Bronchial epithelial cell (primary cell): ENCODE data around the gene SRL. TPM values are rescaled to one million over a fixed set of nuclear protein-coding genes. Genes with fewer than 3 reads are reported as not detected.

ENCODE experiments used
- DNase-seq: peaks from one replicate; pipeline ENCODE4 v3.0.0-alpha.2; 2010; ENCODE audit warnings: low read depth
- FAIRE-seq: peaks from 2 replicates; lab custom pipeline; 2011; peaks lifted over from hg19 to GRCh38; lab: Jason Lieb, UNC
- H3K27me3 ChIP-seq: 2 replicates; pipeline ENCODE4 v1.5.1; 2011; ENCODE audit warnings: low read length; ENCODE audit not compliant: control insufficient read depth, insufficient read depth
- H3K36me3 ChIP-seq: 2 replicates; pipeline ENCODE4 v1.5.1; 2011; ENCODE audit warnings: low read length; ENCODE audit not compliant: control insufficient read depth, insufficient read depth
- H3K4me3 ChIP-seq: 2 replicates; pipeline ENCODE4 v1.5.1; 2011; ENCODE audit warnings: mild to moderate bottlenecking, low read depth, low read length, control low read depth
- CTCF ChIP-seq: IDR thresholded peaks from 2 replicates; pipeline ENCODE4 v1.5.1; 2011; ENCODE audit warnings: mild to moderate bottlenecking, moderate library complexity, low read length, control low read depth, inconsistent platforms; ENCODE audit not compliant: insufficient read depth, severe bottlenecking
- total RNA-seq: library from RNA; depleted of rRNA; stranded (reverse); fragments of >200 nt; gene quantifications from 2 replicates; pipeline ENCODE4 v1.2.1, GENCODE V29; 2014

SRL gene
- total RNA-seq, 1 donor from 2014 or later: not detected

GRCh38 chr16:4200781-4201137 is 41.1 kb downstream of the SRL start:
- Histone ChIP-seq H3K27me3 (no peaks in the 10 kb centered on the region), H3K4me3 (no peak overlapping the region), H3K36me3 (no peaks in the 10 kb centered on the region)
- TF ChIP-seq CTCF: no peak
- FAIRE-seq (no peak), DNase-seq (peak; percentile 4)

- no peak overlapping the region for H3K4me3 ChIP-seq
- peak; percentile 86 for TF ChIP-seq CTCF
- DNase-seq (peak; percentile 57), FAIRE-seq (peak; percentile 88)
- H3K36me3 ChIP-seq: no peaks in the 10 kb centered on the region
- no peaks in the 10 kb centered on the region for H3K27me3 ChIP-seq
Observed at GRCh38 chr16:4200000-4200780, 41.7 kb downstream of the SRL start.

- Histone ChIP-seq H3K36me3 (no peaks in the 10 kb centered on the region), H3K27me3 (no peaks in the 10 kb centered on the region), H3K4me3 (no peak overlapping the region)
- no peak for DNase-seq
- TF ChIP-seq CTCF: no peak
- FAIRE-seq: no peak
Observed at GRCh38 chr16:4198816-4199215, 43.1 kb downstream of the SRL start.

GRCh38 chr16:4194661-4195060 is 47.2 kb downstream of the SRL start:
- Histone ChIP-seq H3K27me3 (no peaks in the 10 kb centered on the region), H3K36me3 (no peaks in the 10 kb centered on the region), H3K4me3 (no peak overlapping the region)
- TF ChIP-seq CTCF: no peak
- no peak for DNase-seq
- no peak for FAIRE-seq

- Histone ChIP-seq H3K4me3 (no peak overlapping the region), H3K36me3 (no peaks in the 10 kb centered on the region), H3K27me3 (peaks cover under 1% of the 10 kb centered on the region)
- FAIRE-seq: no peak
- DNase-seq: no peak
- no peak for TF ChIP-seq CTCF
Observed at GRCh38 chr16:4193920-4194319, 48.0 kb downstream of the SRL start.

GRCh38 chr16:4192206-4192605 is 49.7 kb downstream of the SRL start:
- FAIRE-seq (no peak), DNase-seq (no peak)
- Histone ChIP-seq H3K36me3 (no peaks in the 10 kb centered on the region), H3K27me3 (peaks cover 3% of the 10 kb centered on the region), H3K4me3 (no peak overlapping the region)
- no peak for TF ChIP-seq CTCF
